Measurements from ENCODE around the gene GOLGA2. TPM values are rescaled to one million over a fixed set of nuclear protein-coding genes. Genes with fewer than 3 reads are reported as not detected.

GOLGA2 gene
- total RNA-seq, 2 experiments from 2014 or later = 28.2 to 58.2 TPM

- POLR2A ChIA-PET = interaction anchor here (0.6 to 1.0 kb wide), 8 partner anchors 8 to 170 kb away, joined by 3 to 7 read pairs (median 3); no protein-coding TSS in a partner anchor
- no peak for TF ChIP-seq EZH2phosphoT487 (IDR thresholded peaks at IDR 0.05; ENCODE audit: borderline replicate concordance, low read depth, low read length)
- no peak for TF ChIP-seq CTCF (conservative IDR thresholded peaks at IDR 0.05; ENCODE audit: low read length)
Observed at GRCh38 chr9:128249908-128250838, 25.6 kb downstream of the GOLGA2 start.

GRCh38 chr9:128249558-128249907, 26.3 kb downstream of the GOLGA2 start:
- ChIA-PET POLR2A (no interaction called here), CTCF (ENCODE audit: unreplicated experiment) (interaction anchor here (0.6 kb wide), 1 partner anchor 171 kb away, joined by 4 read pairs; the partner anchor contains the start of gene CERCAM)
- no peaks in the 10 kb centered on the region for H3K79me2 ChIP-seq (ENCODE audit: insufficient read depth, low read depth, low read length)
- no peaks in the 10 kb centered on the region for H3K9me3 ChIP-seq (ENCODE audit: low read length)
- no peak for DNase-seq (ENCODE audit: low spot score)
- BruUV-seq (replicated peaks) = no TSS peak
- H3K4me3 ChIP-seq (ENCODE audit: low read depth, low read length, poor library complexity, severe bottlenecking) = no peak overlapping the region
- intact Hi-C loops (cut with micrococcal nuclease; ENCODE audit: unreplicated experiment) = no loop called here
- H3K9me2 ChIP-seq (ENCODE audit: insufficient read depth, low read length) = no peaks in the 10 kb centered on the region
- no peaks in the 10 kb centered on the region for H3K36me3 ChIP-seq (ENCODE audit: insufficient read depth, low read length)
- H3K4me1 ChIP-seq (ENCODE audit: insufficient read depth, low read length, poor library complexity, severe bottlenecking) = peaks cover 28% of the 10 kb centered on the region
- H2AFZ ChIP-seq (ENCODE audit: low read length) = peak overlapping the region; percentile 57; the same call in 1 of the 2 replicates
- no peak overlapping the region for H3K27ac ChIP-seq (ENCODE audit: low read depth, low read length, poor library complexity, severe bottlenecking)
- TF ChIP-seq EZH2phosphoT487 (IDR thresholded peaks at IDR 0.05; ENCODE audit: borderline replicate concordance, low read depth, low read length) (no peak), CTCF (conservative IDR thresholded peaks at IDR 0.05; ENCODE audit: low read length) (no peak)
- no peaks in the 10 kb centered on the region for H4K20me1 ChIP-seq (ENCODE audit: insufficient read depth, low read length)
- peak overlapping the region; percentile 83; the same call in 1 of the 2 replicates for H3K4me2 ChIP-seq (ENCODE audit: low read length)

More at GRCh38 chr9:128249908-128250838, 25.6 kb downstream of the GOLGA2 start:
- Histone ChIP-seq H3K9me2 (ENCODE audit: insufficient read depth, low read length) (no peaks in the 10 kb centered on the region), H3K9me3 (ENCODE audit: low read length) (no peaks in the 10 kb centered on the region), H4K20me1 (ENCODE audit: insufficient read depth, low read length) (no peaks in the 10 kb centered on the region), H3K4me1 (ENCODE audit: insufficient read depth, low read length, poor library complexity, severe bottlenecking) (peaks cover 21% of the 10 kb centered on the region), H3K27ac (ENCODE audit: low read depth, low read length, poor library complexity, severe bottlenecking) (no peak overlapping the region), H2AFZ (ENCODE audit: low read length) (peak overlapping the region; percentile 65), H3K79me2 (ENCODE audit: insufficient read depth, low read depth, low read length) (no peaks in the 10 kb centered on the region), H3K36me3 (ENCODE audit: insufficient read depth, low read length) (no peaks in the 10 kb centered on the region), H3K4me2 (ENCODE audit: low read length) (peak overlapping the region; percentile 96), H3K4me3 (ENCODE audit: low read depth, low read length, poor library complexity, severe bottlenecking) (peak overlapping the region; percentile 67)
- CTCF ChIA-PET (ENCODE audit: unreplicated experiment) = interaction anchor here (0.7 kb wide), 1 partner anchor 435 kb away, joined by 3 read pairs; no protein-coding TSS in a partner anchor
- intact Hi-C loops (cut with micrococcal nuclease; ENCODE audit: unreplicated experiment) = no loop called here
- peak; percentile 92 for DNase-seq (ENCODE audit: low spot score)
- no TSS peak for BruUV-seq (replicated peaks)

All from OCI-LY7 (cell line).